A549 treated with CORT108297 at 1 μM for 4 hours (cell line): Measurements from ENCODE around the gene KRT34. TPM values are rescaled to one million over a fixed set of nuclear protein-coding genes. Genes with fewer than 3 reads are reported as not detected.

Source experiments
- total RNA-seq: library from RNA; stranded (reverse); fragments of 200-300 nt; extraction: Qiagen RNA extraction; gene quantifications from 5 replicates; pipeline ENCODE4 v1.2.3, GENCODE V29; 2022

KRT34 gene
- 0.12 to 0.50 TPM (median 0.32 TPM) in 5 replicates for total RNA-seq

DNA sequence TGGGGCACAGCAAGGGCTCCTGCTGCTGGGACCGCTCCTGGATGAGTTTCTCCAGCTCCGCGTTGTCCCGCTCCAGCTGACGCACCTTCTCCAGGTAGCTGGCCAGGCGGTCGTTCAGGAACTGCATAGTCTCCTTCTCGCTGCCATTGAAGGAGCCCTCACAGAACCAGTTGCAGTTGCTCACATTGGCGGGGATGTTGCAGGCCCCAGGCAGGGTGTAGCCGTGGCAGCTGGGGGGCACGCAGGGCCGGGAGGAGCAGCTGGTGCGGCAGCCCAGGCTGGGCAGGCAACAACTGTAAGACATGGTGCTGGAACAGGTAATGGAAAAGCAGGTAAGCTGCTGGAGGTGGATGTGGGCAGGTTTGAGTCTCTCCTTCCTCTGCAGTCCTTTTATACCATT lies at the start of gene KRT34:
Gene KRT34, minus strand, starts transcription at position 364 of the 400 bp plus-strand sequence. Its CDS starts 60 bp downstream, at position 304.

DNA sequence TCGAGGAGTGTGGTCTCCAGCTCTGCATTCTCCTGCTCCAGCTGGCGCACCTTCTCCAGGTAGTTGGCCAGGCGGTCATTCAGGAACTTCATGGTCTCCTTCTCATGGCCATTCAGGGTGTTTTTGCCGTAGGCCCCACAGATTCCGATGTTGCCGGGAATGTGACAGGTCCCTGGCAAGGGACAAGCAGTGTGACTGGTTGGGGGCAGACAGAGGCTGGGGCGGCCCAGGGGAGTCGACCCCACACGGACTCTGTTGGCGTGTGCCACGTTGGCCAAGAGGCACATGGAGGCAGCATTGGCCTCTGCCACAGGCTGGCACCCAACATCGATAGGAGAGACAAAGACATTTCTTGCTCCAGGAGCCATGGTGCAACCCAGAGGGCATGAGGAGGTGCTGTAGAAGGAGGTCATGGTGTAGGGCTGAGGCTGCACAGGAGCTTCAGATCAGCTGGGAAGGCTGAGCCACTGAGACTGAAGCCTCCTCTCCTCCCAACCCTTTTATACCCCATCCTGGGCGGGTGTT lies 42.1 kb upstream of the KRT34 start, which contains the start of gene KRT37:
Gene KRT37, minus strand, starts transcription at position 475 of the 525 bp plus-strand sequence. Its CDS starts 62 bp downstream, at position 413.

GRCh38 chr17:41396996-41397660 lies 15.0 kb upstream of the KRT34 start, which contains the start of gene KRT31:
Gene KRT31, minus strand, starts transcription at chr17:41397608. Its CDS starts 69 bp downstream, at chr17:41397539.

GRCh38 chr17:41369713-41370112 lies 12.4 kb downstream of the KRT34 start, which contains the start of gene KRT33B:
Gene KRT33B, minus strand, starts transcription at chr17:41369813. Its CDS starts 63 bp downstream, at chr17:41369750.

GRCh38 chr17:41350381-41350878 lies 31.7 kb downstream of the KRT34 start, which contains the start of gene KRT33A:
Gene KRT33A, minus strand, starts transcription at chr17:41350828. Its CDS starts 61 bp downstream, at chr17:41350767.

Other genes with a start within 250 kb of the KRT34 start
- not detected in 5 replicates for gene KRTAP4-6, start 241.8 kb downstream of the KRT34 start, total RNA-seq
- gene KRTAP4-5, start 232.5 kb downstream of the KRT34 start, total RNA-seq, result not detected in 5 replicates
- gene KRTAP4-4, start 221.6 kb downstream of the KRT34 start, total RNA-seq, result not detected in 5 replicates
- gene KRTAP4-3, start 214.1 kb downstream of the KRT34 start, total RNA-seq, result not detected in 5 replicates
- not detected in 5 replicates for gene KRTAP4-2, start 204.1 kb downstream of the KRT34 start, total RNA-seq
- 0.09 to 0.40 TPM (median 0.24 TPM) in 4 of 5 replicates, not detected in the other for gene KRTAP4-1, start 197.4 kb downstream of the KRT34 start, total RNA-seq
- gene KRTAP9-1, start 192.4 kb downstream of the KRT34 start, total RNA-seq, result not detected in 5 replicates
- gene KRTAP9-2, start 155.7 kb downstream of the KRT34 start, total RNA-seq, result not detected in 5 replicates
- not detected in 5 replicates for gene KRTAP9-3, start 149.9 kb downstream of the KRT34 start, total RNA-seq
- gene KRTAP9-8, start 144.3 kb downstream of the KRT34 start, total RNA-seq, result not detected in 5 replicates
- not detected in 5 replicates for gene KRTAP9-4, start 132.6 kb downstream of the KRT34 start, total RNA-seq
- not detected in 5 replicates for gene KRTAP9-9, start 126.9 kb downstream of the KRT34 start, total RNA-seq
- not detected in 5 replicates for gene KRTAP9-6, start 116.9 kb downstream of the KRT34 start, total RNA-seq
- not detected in 5 replicates for gene KRTAP9-7, start 106.6 kb downstream of the KRT34 start, total RNA-seq
- not detected in 5 replicates for gene KRTAP29-1, start 79.5 kb downstream of the KRT34 start, total RNA-seq
- gene KRTAP16-1, start 73.0 kb downstream of the KRT34 start, total RNA-seq, result not detected in 5 replicates
- gene KRTAP17-1, start 66.6 kb downstream of the KRT34 start, total RNA-seq, result not detected in 5 replicates
- gene KRT33A, start 31.5 kb downstream of the KRT34 start, total RNA-seq, result not detected in 5 replicates
- 0.09 to 0.10 TPM (median 0.10 TPM) in 3 of 5 replicates, not detected in the others for gene KRT33B, start 12.5 kb downstream of the KRT34 start, total RNA-seq
- not detected in 5 replicates for gene KRT31, start 15.3 kb upstream of the KRT34 start, total RNA-seq
- not detected in 5 replicates for gene KRT37, start 42.3 kb upstream of the KRT34 start, total RNA-seq
- not detected in 5 replicates for gene KRT38, start 58.7 kb upstream of the KRT34 start, total RNA-seq
- 0.05 TPM in 1 of 5 replicates, not detected in the others for gene KRT32, start 85.1 kb upstream of the KRT34 start, total RNA-seq
- gene KRT35, start 98.8 kb upstream of the KRT34 start, total RNA-seq, result not detected in 5 replicates
- not detected in 5 replicates for gene KRT36, start 107.6 kb upstream of the KRT34 start, total RNA-seq
- gene KRT13, start 123.3 kb upstream of the KRT34 start, total RNA-seq, result 0.10 to 0.40 TPM (median 0.11 TPM) in 5 replicates
- 2.8 to 5.0 TPM (median 4.0 TPM) in 5 replicates for gene KRT15, start 136.6 kb upstream of the KRT34 start, total RNA-seq
- gene KRT19, start 146.0 kb upstream of the KRT34 start, total RNA-seq, result 39.1 to 62.2 TPM (median 51.0 TPM) in 5 replicates
- gene KRT9, start 189.8 kb upstream of the KRT34 start, total RNA-seq, result not detected in 5 replicates
- 0.08 to 0.34 TPM (median 0.13 TPM) in 3 of 5 replicates, not detected in the others for gene KRT14, start 204.6 kb upstream of the KRT34 start, total RNA-seq
- gene KRT16, start 230.5 kb upstream of the KRT34 start, total RNA-seq, result 0.40 to 0.85 TPM (median 0.64 TPM) in 5 replicates
- gene KRT17, start 242.3 kb upstream of the KRT34 start, total RNA-seq, result 0.88 to 1.5 TPM (median 1.1 TPM) in 5 replicates